Measurements from ENCODE around the gene SLC7A11.

- TF ChIP-seq POLR2A (IDR thresholded peaks at IDR 0.05): no peak
- TF ChIP-seq, protein P1, sequence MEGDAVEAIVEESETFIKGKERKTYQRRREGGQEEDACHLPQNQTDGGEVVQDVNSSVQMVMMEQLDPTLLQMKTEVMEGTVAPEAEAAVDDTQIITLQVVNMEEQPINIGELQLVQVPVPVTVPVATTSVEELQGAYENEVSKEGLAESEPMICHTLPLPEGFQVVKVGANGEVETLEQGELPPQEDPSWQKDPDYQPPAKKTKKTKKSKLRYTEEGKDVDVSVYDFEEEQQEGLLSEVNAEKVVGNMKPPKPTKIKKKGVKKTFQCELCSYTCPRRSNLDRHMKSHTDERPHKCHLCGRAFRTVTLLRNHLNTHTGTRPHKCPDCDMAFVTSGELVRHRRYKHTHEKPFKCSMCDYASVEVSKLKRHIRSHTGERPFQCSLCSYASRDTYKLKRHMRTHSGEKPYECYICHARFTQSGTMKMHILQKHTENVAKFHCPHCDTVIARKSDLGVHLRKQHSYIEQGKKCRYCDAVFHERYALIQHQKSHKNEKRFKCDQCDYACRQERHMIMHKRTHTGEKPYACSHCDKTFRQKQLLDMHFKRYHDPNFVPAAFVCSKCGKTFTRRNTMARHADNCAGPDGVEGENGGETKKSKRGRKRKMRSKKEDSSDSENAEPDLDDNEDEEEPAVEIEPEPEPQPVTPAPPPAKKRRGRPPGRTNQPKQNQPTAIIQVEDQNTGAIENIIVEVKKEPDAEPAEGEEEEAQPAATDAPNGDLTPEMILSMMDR (IDR thresholded peaks at IDR 0.05): no peak
Observed at GRCh38 chr4:138162259-138162658, 79.9 kb downstream of the SLC7A11 start.

Measured in body of pancreas (tissue), 4 donors.